Progenitor cell of endocrine pancreas (in vitro differentiated cells): Measurements from ENCODE around the gene IQGAP2. TPM values are rescaled to one million over a fixed set of nuclear protein-coding genes. Genes with fewer than 3 reads are reported as not detected.

Experiments used
- DNase-seq: peaks from one replicate; pipeline ENCODE4 v3.0.0; 2021; ENCODE audit warnings: low spot score; ENCODE audit not compliant: unreplicated experiment
- H3K27ac Mint-ChIP-seq: 2 replicates; pipeline ENCODE4 v1.8.0; 2021; ENCODE audit warnings: mild to moderate bottlenecking, moderate library complexity, mixed read lengths
- H3K27me3 Mint-ChIP-seq: 2 replicates; pipeline ENCODE4 v1.8.0; 2021; ENCODE audit warnings: mixed read lengths
- H3K36me3 Mint-ChIP-seq: 2 replicates; pipeline ENCODE4 v1.8.0; 2022; ENCODE audit warnings: mixed read lengths; ENCODE audit not compliant: insufficient read depth
- H3K4me1 Mint-ChIP-seq: 2 replicates; pipeline ENCODE4 v1.8.0; 2021; ENCODE audit warnings: low read depth, mixed read lengths
- H3K4me3 Mint-ChIP-seq: 2 replicates; pipeline ENCODE4 v1.8.0; 2021; ENCODE audit warnings: low read depth, mild to moderate bottlenecking, moderate library complexity, mixed read lengths
- H3K9me3 Mint-ChIP-seq: 2 replicates; pipeline ENCODE4 v1.8.0; 2021; ENCODE audit warnings: low read depth, mixed read lengths
- CTCF ChIP-seq: fragments of 200-600 bp; sonication (generic); IDR thresholded peaks from one replicate; pipeline ENCODE4 v1.5.0; 2021; ENCODE audit warnings: antibody characterized with exemption, mild to moderate bottlenecking; ENCODE audit not compliant: unreplicated experiment
- long read RNA-seq: library from polyadenylated mRNA; unstranded; transcript quantifications from one replicate; pipeline ENCODE4 v2.0.0, GENCODE V29; 2020
- total RNA-seq: library from RNA; stranded (reverse); gene quantifications from 2 replicates; pipeline ENCODE4 v1.2.1, GENCODE V29; 2021

The IQGAP2 gene
- 16.7 and 17.2 TPM in 2 replicates for total RNA-seq
- long read RNA-seq, partial matches to known transcripts, result 4 of 7 reads
- long read RNA-seq, other reads (novel, unspliced or antisense), result 3 of 7 reads

GRCh38 chr5:76402886-76403765 lies at the start of gene IQGAP2:
Gene IQGAP2, plus strand, starts transcription at chr5:76403285. Its CDS starts 261 bp downstream, at chr5:76403546.
- Mint-ChIP-seq H3K9me3 (no peaks in the 10 kb centered on the region), H3K27ac (peak within 1 kb of the TSS; percentile 98), H3K27me3 (peaks cover 7% of the 10 kb centered on the region), H3K4me1 (peaks cover 4% of the 10 kb centered on the region), H3K4me3 (peak within 1 kb of the TSS; percentile 95), H3K36me3 (no peaks in the 10 kb centered on the region)
- TF ChIP-seq CTCF, result peak; percentile 84
- DNase-seq, result peak; percentile 81

- Mint-ChIP-seq H3K4me3 (no peak overlapping the region), H3K4me1 (peaks cover 15% of the 10 kb centered on the region), H3K27ac (no peak overlapping the region), H3K9me3 (no peaks in the 10 kb centered on the region), H3K27me3 (peaks cover 47% of the 10 kb centered on the region), H3K36me3 (no peaks in the 10 kb centered on the region)
- DNase-seq, result no peak
- no peak for TF ChIP-seq CTCF
Observed at GRCh38 chr5:76356887-76357286, 46.2 kb upstream of the IQGAP2 start.

- no peak for TF ChIP-seq CTCF
- no peaks in the 10 kb centered on the region for H3K36me3 Mint-ChIP-seq
- H3K27ac Mint-ChIP-seq, result no peak overlapping the region
- H3K4me3 Mint-ChIP-seq, result no peak overlapping the region
- no peak for DNase-seq
- H3K9me3 Mint-ChIP-seq, result no peaks in the 10 kb centered on the region
- peaks cover 21% of the 10 kb centered on the region for H3K4me1 Mint-ChIP-seq
- peaks cover 28% of the 10 kb centered on the region for H3K27me3 Mint-ChIP-seq
Observed at GRCh38 chr5:76363352-76364225, 39.5 kb upstream of the IQGAP2 start.

GRCh38 chr5:76364226-76364589 lies 38.9 kb upstream of the IQGAP2 start:
- TF ChIP-seq CTCF, result no peak
- Mint-ChIP-seq H3K4me3 (no peak overlapping the region), H3K27ac (no peak overlapping the region), H3K27me3 (peaks cover 22% of the 10 kb centered on the region), H3K9me3 (no peaks in the 10 kb centered on the region), H3K36me3 (no peaks in the 10 kb centered on the region), H3K4me1 (peaks cover 17% of the 10 kb centered on the region)
- no peak for DNase-seq

- no peak overlapping the region for H3K27ac Mint-ChIP-seq
- H3K36me3 Mint-ChIP-seq, result no peaks in the 10 kb centered on the region
- no peak for TF ChIP-seq CTCF
- H3K27me3 Mint-ChIP-seq, result peaks cover 11% of the 10 kb centered on the region
- no peak overlapping the region for H3K4me3 Mint-ChIP-seq
- DNase-seq, result no peak
- H3K9me3 Mint-ChIP-seq, result no peaks in the 10 kb centered on the region
- H3K4me1 Mint-ChIP-seq, result peaks cover 15% of the 10 kb centered on the region
Observed at GRCh38 chr5:76365561-76365960, 37.5 kb upstream of the IQGAP2 start.
